ENCODE measurements around the gene SYNE1.

The SYNE1 gene

DNA sequence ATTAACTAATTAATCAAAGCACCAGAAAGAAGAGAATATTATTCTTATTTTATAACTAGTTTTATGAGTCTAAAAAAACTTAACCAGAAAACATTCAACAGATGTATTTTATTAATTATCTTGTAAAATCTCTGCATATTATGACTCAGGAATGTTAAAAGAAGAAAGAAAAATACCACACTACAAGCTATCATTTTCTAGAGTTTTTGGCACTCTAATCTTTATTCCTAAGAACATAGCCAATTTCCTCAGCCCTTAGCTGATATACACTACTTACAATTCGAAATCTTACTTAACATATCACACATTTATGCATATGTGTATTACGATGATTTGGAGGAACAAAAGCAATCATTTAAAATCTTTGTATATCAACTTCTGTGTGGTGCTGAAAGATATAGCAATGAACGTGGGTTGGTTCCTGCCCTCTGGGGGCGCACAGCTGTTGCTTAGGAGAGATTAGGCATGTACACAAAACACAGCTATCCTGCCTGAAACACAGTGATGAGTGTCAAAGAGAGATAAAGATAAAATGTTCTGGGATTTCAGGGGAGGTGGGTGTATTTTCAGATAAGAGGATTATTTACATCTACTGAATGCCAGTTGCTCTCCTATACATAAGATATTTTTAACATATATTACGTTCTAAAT lies 404.5 kb downstream of the SYNE1 start:
- peak; percentile 38 for DNase-seq

DNA sequence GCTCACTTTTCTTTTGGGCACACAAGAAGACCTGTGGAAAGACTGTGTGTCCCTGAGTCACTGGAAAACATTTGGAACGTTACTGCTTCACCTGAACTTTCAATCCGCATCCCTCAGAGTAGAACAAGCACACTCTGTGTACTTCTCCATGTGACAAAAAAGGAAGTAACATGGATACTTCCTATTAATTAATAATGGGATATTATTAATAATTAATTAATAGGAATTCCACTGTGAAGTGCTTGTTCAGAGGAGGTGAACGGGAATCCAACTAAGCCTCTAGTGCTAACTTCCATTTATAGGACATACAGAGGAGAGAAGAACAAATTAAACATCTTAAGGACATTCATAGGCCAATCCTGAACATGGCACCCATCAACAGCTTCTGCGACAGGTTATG lies 407.8 kb downstream of the SYNE1 start:
- no peak for DNase-seq

- no peak for DNase-seq
These were observed 411.0 kb downstream of the SYNE1 start for GRCh38 chr6:152226119-152226518.

DNA sequence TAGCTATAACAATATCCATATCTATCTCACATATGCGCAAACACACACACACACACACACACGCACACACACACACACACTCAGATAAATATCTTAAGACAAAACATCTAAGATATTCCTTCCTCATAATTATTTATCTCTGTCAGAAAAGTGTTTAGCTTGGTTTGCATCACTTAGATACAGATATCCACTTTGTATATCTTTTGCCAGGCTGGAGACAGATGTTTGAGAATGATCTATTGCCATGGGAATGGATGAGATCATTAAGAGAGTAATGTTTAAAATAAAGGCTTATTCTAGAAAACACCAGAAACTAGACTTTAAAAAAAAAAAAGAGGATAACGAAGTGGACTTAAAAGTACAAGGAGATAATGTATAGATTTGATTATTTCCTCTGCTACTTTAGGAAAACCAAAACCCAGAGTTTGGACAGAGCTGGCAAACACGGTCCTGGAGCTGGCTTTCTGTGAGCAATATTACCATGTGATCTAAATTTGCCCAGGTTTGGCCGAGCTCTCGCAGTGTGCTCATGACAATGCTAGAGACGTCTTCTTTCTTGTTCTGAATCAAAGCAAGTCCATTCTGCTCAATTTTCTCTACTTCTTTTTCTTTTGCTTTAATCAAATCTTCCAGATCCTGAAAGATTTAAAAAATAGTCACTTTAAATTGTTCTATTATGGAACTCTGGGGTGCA lies 411.8 kb downstream of the SYNE1 start:
- DNase-seq: no peak

DNA sequence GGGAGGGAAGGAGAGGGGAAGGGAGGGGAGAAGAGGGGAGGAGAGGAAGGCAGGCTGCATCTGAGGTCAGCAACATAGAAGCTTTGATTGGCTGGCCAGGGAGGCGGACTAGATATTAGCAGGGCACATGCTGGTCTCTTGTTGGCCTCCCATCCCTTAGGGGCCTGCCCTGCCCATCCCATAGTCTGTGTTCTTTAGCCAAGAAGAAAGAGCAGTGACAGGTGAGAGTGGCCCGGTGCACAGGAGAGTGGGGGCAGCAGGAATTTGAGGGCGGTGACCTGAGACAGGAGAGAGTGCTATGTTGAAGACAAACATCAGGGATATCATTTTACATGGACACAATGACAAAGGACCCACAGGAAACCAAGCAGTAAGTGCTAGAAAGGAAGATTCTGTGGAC lies 413.5 kb downstream of the SYNE1 start:
- no peak for DNase-seq

DNA sequence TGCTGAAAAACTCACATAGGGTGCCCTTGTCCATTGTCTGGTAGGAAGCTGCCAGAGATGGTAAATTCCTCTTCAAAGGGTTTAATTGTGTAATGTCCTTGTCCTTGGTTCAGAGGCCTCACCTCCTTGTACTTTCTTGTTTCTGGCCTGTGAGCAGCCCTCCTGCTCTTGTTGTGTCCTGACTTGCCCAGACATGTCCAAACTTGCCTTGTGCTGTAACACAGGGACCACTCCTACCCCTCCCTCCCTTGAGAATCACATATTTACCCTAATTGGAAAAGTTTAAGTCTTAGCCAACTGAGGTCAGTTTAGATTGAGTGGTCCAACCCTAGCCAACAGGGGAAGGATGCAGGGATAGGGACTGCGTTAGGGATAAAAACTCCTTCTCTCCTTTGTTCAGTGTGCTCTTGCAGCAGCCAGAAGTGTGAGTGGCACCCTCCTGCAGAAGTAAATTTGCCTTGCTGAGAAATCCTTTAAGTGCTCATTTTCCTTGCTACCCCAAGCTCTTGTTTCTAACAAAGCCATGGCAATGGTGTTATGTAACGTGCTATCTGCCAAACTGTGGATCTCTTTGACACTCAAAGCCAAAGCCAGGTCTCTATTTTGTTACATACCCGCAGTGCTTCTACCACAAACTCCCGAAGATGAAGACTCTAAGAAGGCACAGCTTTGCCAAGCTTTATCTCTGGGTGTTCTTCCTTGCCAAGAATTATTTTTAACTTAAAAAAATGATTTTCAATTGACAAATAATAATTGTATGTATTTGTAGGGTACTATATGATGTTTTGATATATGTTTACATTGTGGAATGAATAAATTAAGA lies 415.1 kb downstream of the SYNE1 start:
- DNase-seq: no peak

- no peak for DNase-seq
These were observed 416.4 kb downstream of the SYNE1 start for GRCh38 chr6:152220786-152221185.

- no peak for DNase-seq
These were observed 418.3 kb downstream of the SYNE1 start for GRCh38 chr6:152218887-152219286.

DNA sequence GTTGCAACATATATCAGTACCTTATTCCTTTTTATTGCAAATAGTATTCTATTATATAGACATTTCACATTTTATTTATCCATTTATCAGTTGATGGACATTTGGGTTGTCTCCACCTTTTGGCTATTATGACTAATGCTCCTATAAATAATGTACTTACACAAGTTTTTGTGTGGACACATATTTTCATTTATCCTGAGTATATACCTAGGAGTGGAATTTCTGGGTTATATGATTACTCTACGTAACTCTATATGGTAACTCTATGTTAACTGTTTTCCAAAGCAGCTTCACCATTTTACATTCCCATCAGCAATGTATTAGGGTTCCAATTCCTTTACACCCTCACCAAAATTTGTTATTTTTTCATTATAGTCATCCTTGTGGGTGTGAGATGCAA lies 424.7 kb downstream of the SYNE1 start:
- no peak for DNase-seq

DNA sequence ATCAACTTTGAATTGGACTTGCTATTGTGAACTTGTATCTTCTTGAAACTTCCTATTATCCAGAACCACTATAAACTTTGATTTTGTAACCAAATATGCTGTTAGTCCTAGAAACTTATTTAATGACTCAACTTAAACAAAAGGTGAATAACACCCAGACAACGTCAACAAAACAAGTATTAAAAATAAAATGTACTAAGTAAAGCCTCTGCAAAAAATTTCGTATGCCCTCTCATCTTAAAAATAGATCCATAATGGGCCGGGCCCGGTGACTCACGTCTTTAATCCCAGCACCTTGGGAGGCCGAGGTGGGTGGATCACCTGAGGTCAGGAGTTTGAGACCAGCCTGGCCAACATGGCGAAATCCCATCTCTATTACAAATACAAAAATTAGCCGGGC lies 428.0 kb downstream of the SYNE1 start:
- DNase-seq: no peak

DNA sequence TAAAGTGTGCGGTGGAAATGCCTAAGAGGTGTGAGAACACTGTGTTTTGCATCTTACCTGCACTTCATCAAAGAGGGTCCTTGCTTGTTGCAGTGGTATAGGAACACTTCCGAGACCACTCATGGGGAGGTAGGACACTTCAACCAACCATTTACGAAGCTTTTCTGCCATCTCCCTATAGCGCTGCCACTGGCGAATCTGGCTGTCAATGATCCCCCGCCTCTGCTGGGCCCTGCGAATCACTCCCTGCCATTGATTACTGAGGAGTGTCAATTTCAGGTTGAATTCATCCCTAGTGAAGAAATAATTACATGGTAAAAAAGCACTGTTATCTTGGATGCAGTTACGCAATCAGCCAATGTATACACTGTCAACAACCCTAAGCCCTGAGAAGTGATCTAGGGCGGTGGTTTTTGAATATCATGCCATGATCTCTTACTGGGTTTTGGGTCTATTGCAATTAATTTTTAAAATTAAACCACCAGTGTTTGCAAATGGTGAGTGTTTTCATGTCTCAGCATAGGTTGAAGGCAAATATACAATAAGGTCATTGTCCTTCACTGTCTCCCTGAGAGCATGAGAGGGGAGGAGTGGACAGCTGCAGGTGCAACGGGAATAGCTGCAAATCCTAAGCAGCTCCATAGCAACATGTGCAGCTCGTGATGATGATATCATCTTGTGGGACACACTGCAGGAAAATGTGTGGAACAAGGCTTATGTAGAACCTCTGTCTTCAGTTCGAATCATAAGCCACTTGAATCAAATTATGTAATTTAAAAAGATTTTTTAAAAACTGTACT lies 429.0 kb downstream of the SYNE1 start:
- DNase-seq: no peak

DNA sequence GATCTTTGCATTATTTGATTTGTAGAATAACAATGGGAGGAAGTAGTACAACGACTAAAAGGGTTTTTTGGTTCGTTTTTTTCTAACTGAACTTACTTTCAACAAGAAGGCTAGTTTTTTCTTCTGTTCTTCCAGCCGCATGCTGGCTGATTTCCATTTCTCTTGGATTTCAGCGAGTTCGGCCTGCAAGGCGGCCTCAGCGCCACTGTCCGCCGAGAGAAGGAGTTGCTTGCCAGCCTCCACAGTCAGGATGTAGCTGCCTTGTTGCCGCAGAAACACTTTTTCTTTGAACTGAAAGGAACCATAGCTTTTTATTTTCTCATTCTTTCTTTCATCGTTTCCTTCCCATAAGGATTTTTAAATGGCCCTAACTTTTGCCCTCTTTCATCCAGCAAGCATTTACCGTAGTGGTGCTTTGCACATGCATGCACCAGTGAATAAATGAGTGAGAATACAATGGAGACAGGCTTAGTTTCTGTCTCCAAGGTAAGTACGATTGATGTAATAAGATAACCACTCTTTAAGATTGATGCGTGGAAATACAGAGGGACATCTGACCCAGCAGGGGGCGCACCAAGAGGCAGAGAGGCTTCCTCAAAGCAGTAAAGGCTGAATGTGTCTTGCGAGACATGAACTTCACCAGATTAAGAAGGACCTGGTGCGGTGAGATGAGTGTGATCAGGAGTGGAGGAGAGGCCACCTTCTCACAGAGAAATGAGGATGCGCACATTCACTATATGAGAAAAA lies 430.9 kb downstream of the SYNE1 start:
- DNase-seq: peak; percentile 11

GRCh38 chr6:152204591-152204990 lies 432.6 kb downstream of the SYNE1 start:
- peak; percentile 23 for DNase-seq

DNA sequence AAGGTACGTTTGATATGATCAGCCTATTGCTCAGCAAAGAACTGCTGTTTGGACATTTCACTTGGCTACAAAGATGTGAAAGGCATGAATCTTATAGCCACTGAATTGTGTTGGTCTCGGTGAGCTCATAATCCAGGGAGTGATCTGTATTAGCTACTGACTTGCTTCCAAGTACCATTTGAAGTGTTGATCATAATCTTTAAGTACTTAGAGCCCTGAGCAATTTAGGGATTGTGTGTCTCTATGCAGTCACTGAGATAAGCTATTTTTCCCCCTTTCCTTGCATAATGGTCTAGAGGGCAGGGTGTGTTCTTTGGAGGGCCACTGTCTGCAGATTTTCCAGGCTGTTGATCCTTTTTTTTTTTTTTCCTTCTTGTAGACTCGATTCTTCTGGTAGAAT lies 436.0 kb downstream of the SYNE1 start:
- no peak for DNase-seq

- no peak for DNase-seq
These were observed 441.3 kb downstream of the SYNE1 start for GRCh38 chr6:152195896-152196295.

- DNase-seq: no peak
These were observed 447.4 kb downstream of the SYNE1 start for GRCh38 chr6:152189736-152190135.

- DNase-seq: no peak
These were observed 449.2 kb downstream of the SYNE1 start for GRCh38 chr6:152188011-152188410.

GRCh38 chr6:152186840-152187239 lies 450.3 kb downstream of the SYNE1 start:
- no peak for DNase-seq

GRCh38 chr6:152184917-152185574 lies 452.1 kb downstream of the SYNE1 start:
- DNase-seq: no peak

DNA sequence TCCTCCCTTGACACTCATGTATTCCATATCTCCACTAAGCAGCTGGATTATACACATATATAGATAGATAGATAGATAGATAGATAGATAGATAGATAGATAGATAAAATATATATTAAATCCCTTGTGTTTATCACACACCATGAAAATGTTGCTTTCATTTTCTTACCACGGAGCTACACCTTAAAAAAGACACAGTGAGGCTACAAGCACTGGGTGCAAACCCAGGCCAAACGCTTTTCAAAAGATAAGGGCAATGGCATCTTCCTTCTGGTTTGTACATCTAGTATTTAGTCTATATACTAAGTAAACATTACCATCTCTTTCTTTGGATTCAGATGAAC lies 452.6 kb downstream of the SYNE1 start:
- DNase-seq: no peak

DNA sequence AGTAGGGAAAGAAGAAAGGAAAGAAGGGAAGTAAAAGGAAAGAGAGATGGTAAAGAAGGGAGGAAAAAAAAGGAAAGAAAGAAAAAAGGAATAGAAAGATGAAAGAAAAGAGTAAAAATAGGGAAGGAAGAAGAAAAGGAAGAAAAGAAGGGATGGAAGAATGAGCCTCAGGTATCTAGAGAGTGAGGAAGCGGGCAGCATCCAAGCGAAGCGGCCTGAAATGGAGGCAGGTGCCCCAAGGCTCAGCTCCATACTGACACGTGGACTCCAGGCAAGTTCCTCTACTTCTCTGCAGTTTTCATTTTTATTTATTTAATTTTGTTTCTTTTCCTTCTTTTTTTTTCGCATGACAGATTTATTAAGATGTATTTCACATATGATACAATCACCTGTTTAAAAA lies 456.6 kb downstream of the SYNE1 start:
- no peak for DNase-seq

DNA sequence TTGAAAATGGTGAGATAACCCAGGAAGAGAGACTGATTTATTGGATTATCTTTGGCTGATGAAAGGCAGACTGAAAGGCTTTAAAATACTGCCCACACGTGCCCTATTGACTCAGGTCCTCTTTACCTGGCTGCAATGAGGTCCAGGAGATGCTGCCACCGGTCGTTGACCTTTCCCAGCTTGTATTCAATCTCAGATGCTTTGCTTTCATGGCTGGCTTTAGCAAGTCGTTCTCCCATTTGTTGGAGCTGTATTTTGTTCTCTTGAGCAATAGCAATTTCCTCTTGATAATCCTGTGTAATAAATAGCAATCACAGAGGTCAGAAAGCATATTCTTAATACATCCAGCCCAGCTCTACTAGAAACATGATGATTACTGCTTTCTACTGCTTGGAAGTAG lies 460.9 kb downstream of the SYNE1 start:
- DNase-seq: no peak
